Measurements from ENCODE around the gene HMGXB4. TPM values are rescaled to one million over a fixed set of nuclear protein-coding genes. Genes with fewer than 3 reads are reported as not detected.
A peak's percentile ranks its signal among the peaks of the same experiment; 100 is the strongest.

Gene HMGXB4
- total and polyA plus RNA-seq, 2 donors (not counting 1 experiment from before 2014, with no cell fraction given), result 5.9 to 25.2 TPM

GRCh38 chr22:35312198-35313059 lies 55.1 kb downstream of the HMGXB4 start:
- intact Hi-C loops (cut with micrococcal nuclease), result no loop called here
- Mint-ChIP-seq H3K4me3 (no peak overlapping the region), H3K27ac (no peak overlapping the region), H3K4me1 (peaks cover 47% of the 10 kb centered on the region), H3K27me3 (no peaks in the 10 kb centered on the region), H3K9me3 (ENCODE audit: insufficient read depth) (no peaks in the 10 kb centered on the region)
- Histone ChIP-seq H3K27ac (ENCODE audit: low read length in 2 of 2) (no peak overlapping the region), H2AFZ (ENCODE audit: insufficient read depth, low read depth, low read length, poor library complexity, severe bottlenecking) (no peak overlapping the region), H4K20me1 (ENCODE audit: control insufficient read depth, insufficient read depth, low read length, poor library complexity, severe bottlenecking) (peaks cover 16% of the 10 kb centered on the region), H3K4me1 (ENCODE audit: control insufficient read depth in 2 of 2, insufficient read depth in 2 of 2, low read length in 2 of 2) (peaks cover 17 to 43% of the 10 kb centered on the region in 2 donors), H3K27me3 (replicated peaks in 1 of 4; ENCODE audit: control extremely low read depth in 1 of 4, control insufficient read depth in 3 of 4, insufficient read depth in 4 of 4, low read length in 3 of 4) (no peaks in the 10 kb centered on the region), H3K9me3 (ENCODE audit: control extremely low read depth in 1 of 3, control insufficient read depth in 2 of 3, insufficient read depth in 1 of 3, low read length in 2 of 3) (no peaks in the 10 kb centered on the region), H3K9ac (ENCODE audit: low read length) (no peak overlapping the region), H3K79me2 (ENCODE audit: control insufficient read depth, insufficient read depth, low read length) (peaks cover 24% of the 10 kb centered on the region), H3K4me3 (ENCODE audit: control extremely low read depth in 1 of 5, extremely low read depth in 1 of 5, insufficient read depth in 1 of 5, low read depth in 2 of 5, low read length in 4 of 5) (no peak overlapping the region), H3K4me2 (replicated peaks; ENCODE audit: low read depth, low read length, poor library complexity, severe bottlenecking) (no peak overlapping the region), H3K36me3 (replicated peaks in 1 of 2; ENCODE audit: control extremely low read depth in 1 of 2, control insufficient read depth in 1 of 2, extremely low read depth in 1 of 2, insufficient read depth in 2 of 2, low read length in 1 of 2) (peaks cover 0 to 2% of the 10 kb centered on the region in 2 experiments)
- CTCF ChIA-PET, result no interaction called here
- WGBS (ENCODE audit: insufficient coverage), result 51% methylated on average over 10 of the region's 13 CpGs
- no peak for TF ChIP-seq CTCF (IDR thresholded peaks at IDR 0.05)
- TF ChIP-seq EZH2 (IDR thresholded peaks at IDR 0.05; ENCODE audit: borderline replicate concordance, insufficient read depth, low read depth, low read length, poor library complexity, severe bottlenecking), result no peak
- POLR2A ChIA-PET, result no interaction called here
- ATAC-seq (ENCODE audit: low read depth) (no peak), DNase-seq (peak; percentile 48)

Measured in B cell (primary cell).